ENCODE measurements around the gene PNPLA7.
"Not testable (repeated sequence)": the region's sequence is repeated elsewhere in the genome, so short reads cannot be mapped to it uniquely, and the experiment has no call there.

DNA sequence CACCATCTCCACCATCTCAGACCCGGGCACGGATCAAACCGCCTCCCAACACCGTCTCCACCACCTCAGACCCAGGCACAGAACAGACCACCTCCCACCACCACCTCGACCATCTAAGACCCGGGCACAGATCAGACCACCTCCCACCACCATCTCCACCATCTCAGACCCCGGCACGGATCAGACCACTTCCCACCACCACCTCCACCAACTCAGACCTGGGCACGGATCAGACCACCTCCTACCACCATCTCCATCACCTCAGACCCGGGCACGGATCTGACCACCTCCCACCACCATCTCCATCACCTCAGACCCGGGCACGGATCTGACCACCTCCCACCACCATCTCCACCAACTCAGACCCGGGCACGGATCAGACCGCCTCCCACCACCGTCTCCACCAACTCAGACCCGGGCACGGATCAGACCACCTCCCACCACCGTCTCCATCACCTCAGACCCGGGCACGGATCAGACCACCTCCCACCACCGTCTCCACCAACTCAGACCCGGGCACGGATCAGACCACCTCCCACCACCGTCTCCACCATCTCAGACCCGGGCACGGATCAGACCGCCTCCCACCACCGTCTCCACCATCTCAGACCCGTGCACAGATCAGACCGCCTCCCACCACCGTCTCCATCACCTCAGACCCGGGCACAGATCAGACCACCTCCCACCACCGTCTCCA, 83.7 kb downstream of the PNPLA7 start:
- not testable (repeated sequence) for TF ChIP-seq SIRT6 (IDR thresholded peaks at IDR 0.05; ENCODE audit: low read length); CBX5 (IDR thresholded peaks at IDR 0.05; ENCODE audit: low read depth, low read length); POLR2AphosphoS5 (IDR thresholded peaks at IDR 0.05; ENCODE audit: low read depth, low read length); PHF8 (conservative IDR thresholded peaks at IDR 0.05; ENCODE audit: low read depth, low read length); KDM1A (IDR thresholded peaks at IDR 0.05; ENCODE audit: borderline replicate concordance, low read length); FOSL1 (IDR thresholded peaks at IDR 0.05; ENCODE audit: insufficient read depth, low read depth, low read length); TAF1 (IDR thresholded peaks at IDR 0.05; ENCODE audit: low read depth, low read length)
- TF ChIP-seq, protein P1, sequence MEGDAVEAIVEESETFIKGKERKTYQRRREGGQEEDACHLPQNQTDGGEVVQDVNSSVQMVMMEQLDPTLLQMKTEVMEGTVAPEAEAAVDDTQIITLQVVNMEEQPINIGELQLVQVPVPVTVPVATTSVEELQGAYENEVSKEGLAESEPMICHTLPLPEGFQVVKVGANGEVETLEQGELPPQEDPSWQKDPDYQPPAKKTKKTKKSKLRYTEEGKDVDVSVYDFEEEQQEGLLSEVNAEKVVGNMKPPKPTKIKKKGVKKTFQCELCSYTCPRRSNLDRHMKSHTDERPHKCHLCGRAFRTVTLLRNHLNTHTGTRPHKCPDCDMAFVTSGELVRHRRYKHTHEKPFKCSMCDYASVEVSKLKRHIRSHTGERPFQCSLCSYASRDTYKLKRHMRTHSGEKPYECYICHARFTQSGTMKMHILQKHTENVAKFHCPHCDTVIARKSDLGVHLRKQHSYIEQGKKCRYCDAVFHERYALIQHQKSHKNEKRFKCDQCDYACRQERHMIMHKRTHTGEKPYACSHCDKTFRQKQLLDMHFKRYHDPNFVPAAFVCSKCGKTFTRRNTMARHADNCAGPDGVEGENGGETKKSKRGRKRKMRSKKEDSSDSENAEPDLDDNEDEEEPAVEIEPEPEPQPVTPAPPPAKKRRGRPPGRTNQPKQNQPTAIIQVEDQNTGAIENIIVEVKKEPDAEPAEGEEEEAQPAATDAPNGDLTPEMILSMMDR (IDR thresholded peaks at IDR 0.05; ENCODE audit: control extremely low read depth in 1 of 3, insufficient read depth in 1 of 3, low read depth in 1 of 3, low read length in 3 of 3): not testable (repeated sequence)
- TF ChIP-seq, protein P2, sequence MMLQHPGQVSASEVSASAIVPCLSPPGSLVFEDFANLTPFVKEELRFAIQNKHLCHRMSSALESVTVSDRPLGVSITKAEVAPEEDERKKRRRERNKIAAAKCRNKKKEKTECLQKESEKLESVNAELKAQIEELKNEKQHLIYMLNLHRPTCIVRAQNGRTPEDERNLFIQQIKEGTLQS (IDR thresholded peaks at IDR 0.05; ENCODE audit: insufficient read depth, low read depth, low read length): not testable (repeated sequence)
- TF ChIP-seq, protein P3, sequence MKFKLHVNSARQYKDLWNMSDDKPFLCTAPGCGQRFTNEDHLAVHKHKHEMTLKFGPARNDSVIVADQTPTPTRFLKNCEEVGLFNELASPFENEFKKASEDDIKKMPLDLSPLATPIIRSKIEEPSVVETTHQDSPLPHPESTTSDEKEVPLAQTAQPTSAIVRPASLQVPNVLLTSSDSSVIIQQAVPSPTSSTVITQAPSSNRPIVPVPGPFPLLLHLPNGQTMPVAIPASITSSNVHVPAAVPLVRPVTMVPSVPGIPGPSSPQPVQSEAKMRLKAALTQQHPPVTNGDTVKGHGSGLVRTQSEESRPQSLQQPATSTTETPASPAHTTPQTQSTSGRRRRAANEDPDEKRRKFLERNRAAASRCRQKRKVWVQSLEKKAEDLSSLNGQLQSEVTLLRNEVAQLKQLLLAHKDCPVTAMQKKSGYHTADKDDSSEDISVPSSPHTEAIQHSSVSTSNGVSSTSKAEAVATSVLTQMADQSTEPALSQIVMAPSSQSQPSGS (IDR thresholded peaks at IDR 0.05; ENCODE audit: low read length): not testable (repeated sequence)

Data from H1 (cell line).